Gastrocnemius medialis (tissue), 4 donors: ENCODE measurements around the gene APEX1. TPM values are rescaled to one million over a fixed set of nuclear protein-coding genes. Genes with fewer than 3 reads are reported as not detected.
"Not testable (repeated sequence)": the region's sequence is repeated elsewhere in the genome, so short reads cannot be mapped to it uniquely, and the experiment has no call there.

Experiments
- ATAC-seq, 2 donors: fragments of 150-250 bp; one replicate each; pipeline ENCODE4 v1.9.1; 2016
- DNase-seq, 2 donors: peaks; one replicate each; pipeline ENCODE4 v3.0.0-alpha.2; 2019
- H3K27ac ChIP-seq, 4 donors: fragments of 200-600 bp; sonication (generic); 1 replicate in 1 of 4; 2 replicates in 3 of 4; pipeline ENCODE4 v1.5.1; 2016 to 2018; ENCODE audit warnings: mild to moderate bottlenecking in 2 of 4, moderate library complexity in 1 of 4
- H3K27me3 ChIP-seq, 3 donors: fragments of 200-600 bp; sonication (generic) in 2 of 3; 1 replicate in 1 of 3; 2 replicates in 2 of 3; pipeline versions ENCODE4 v1.5.1 to v1.6.0; 2016 to 2019; ENCODE audit warnings: mild to moderate bottlenecking in 1 of 3, moderate library complexity in 1 of 3
- H3K36me3 ChIP-seq, 2 donors: fragments of 200-600 bp; sonication (generic) in 1 of 2; one replicate each; pipeline ENCODE4 v1.5.1; 2017 to 2018
- H3K4me1 ChIP-seq, 2 donors: fragments of 200-600 bp; sonication (generic) in 1 of 2; one replicate each; pipeline ENCODE4 v1.5.1; 2016 to 2017; ENCODE audit warnings: mild to moderate bottlenecking in 2 of 2
- H3K4me3 ChIP-seq, 4 donors: fragments of 200-600 bp; sonication (generic) in 3 of 4; 1 replicate in 1 of 4; 2 replicates in 3 of 4; pipeline ENCODE4 v1.5.1; 2016 to 2019; ENCODE audit warnings: mild to moderate bottlenecking in 2 of 4
- H3K9me3 ChIP-seq, 3 donors: fragments of 200-600 bp; sonication (generic) in 2 of 3; 1 replicate in 1 of 3; 2 replicates in 2 of 3; pipeline ENCODE4 v1.5.1; 2016 to 2019
- CTCF ChIP-seq, 5 experiments: fragments of 450-650 bp in 3 of 5; fragments of 200-600 bp in 2 of 5; sonication (generic) in 2 of 5; IDR thresholded peaks in 4 of 5; conservative IDR thresholded peaks in 1 of 5; 1 replicate in 4 of 5; 2 replicates in 1 of 5; pipeline ENCODE4 v1.5.1; 2016 to 2019; ENCODE audit warnings: antibody characterized with exemption in 5 of 5, mild to moderate bottlenecking in 3 of 5, moderate library complexity in 3 of 5
- POLR2A ChIP-seq, 2 donors: fragments of 450-650 bp; IDR thresholded peaks; one replicate each; pipeline ENCODE4 v1.6.1; 2017; ENCODE audit warnings: antibody characterized with exemption in 2 of 2, mild to moderate bottlenecking in 2 of 2, moderate library complexity in 2 of 2
- in situ Hi-C, 4 donors: fragments of 200-750 bp; cut with MboI; loops; one replicate each; pipeline versions ENCODE4 v1.15.0 to v1.8.0; 2017; ENCODE audit warnings: low sequenced_read_pairs in 4 of 4
- intact Hi-C: fragments of 100-400 bp; cut with DNase I; formaldehyde crosslinking; loops from one replicate; pipeline ENCODE4 v1.15.1; 2023; ENCODE audit warnings: low total_unique reads
- total RNA-seq, 4 donors: library from RNA; depleted of rRNA; stranded (reverse); fragments of >200 nt; gene quantifications; one replicate each; pipeline versions ENCODE4 v1.1.0 to v1.2.3, GENCODE V29; 2016

Gene APEX1
- total RNA-seq, 4 donors from 2014 or later = 65.6 to 132 (median 94.2) TPM

GRCh38 chr14:20438664-20439063 lies 16.4 kb upstream of the APEX1 start:
- in situ Hi-C loops = no loop called here
- intact Hi-C loops = no loop called here
- TF ChIP-seq CTCF (IDR thresholded peaks at IDR 0.05 in 4 of 5, conservative IDR thresholded peaks at IDR 0.05 in 1 of 5) (no peak), POLR2A (IDR thresholded peaks at IDR 0.05) (no peak)
- ATAC-seq = no peak
- H3K9me3 ChIP-seq = no peaks in the 10 kb centered on the region
- H3K27me3 ChIP-seq = no peaks in the 10 kb centered on the region
- DNase-seq = no peak
- H3K4me1 ChIP-seq = peaks cover 32 to 33% of the 10 kb centered on the region in 2 donors
- no peaks in the 10 kb centered on the region for H3K36me3 ChIP-seq
- H3K27ac ChIP-seq = no peak overlapping the region
- no peak overlapping the region for H3K4me3 ChIP-seq

- in situ Hi-C loops = no loop called here
- H3K36me3 ChIP-seq = peaks cover 0 to 2% of the 10 kb centered on the region in 2 donors
- ATAC-seq (no peak), DNase-seq (no peak)
- no peak overlapping the region for H3K27ac ChIP-seq
- intact Hi-C loops = no loop called here
- no peak overlapping the region for H3K4me3 ChIP-seq
- no peak for TF ChIP-seq CTCF (IDR thresholded peaks at IDR 0.05 in 4 of 5, conservative IDR thresholded peaks at IDR 0.05 in 1 of 5)
- no peaks in the 10 kb centered on the region for H3K27me3 ChIP-seq
- no peaks in the 10 kb centered on the region for H3K9me3 ChIP-seq
- H3K4me1 ChIP-seq = peaks cover 17% of the 10 kb centered on the region in 2 donors
Measured at GRCh38 chr14:20440465-20440864, 14.6 kb upstream of the APEX1 start.

GRCh38 chr14:20440882-20441281 lies 14.1 kb upstream of the APEX1 start:
- no peak for ATAC-seq
- intact Hi-C loops (no loop called here), in situ Hi-C loops (no loop called here)
- no peaks in the 10 kb centered on the region for H3K9me3 ChIP-seq
- no peaks in the 10 kb centered on the region for H3K27me3 ChIP-seq
- peaks cover 0 to 6% of the 10 kb centered on the region in 2 donors for H3K36me3 ChIP-seq
- peaks cover 12 to 13% of the 10 kb centered on the region in 2 donors for H3K4me1 ChIP-seq
- H3K4me3 ChIP-seq = no peak overlapping the region
- H3K27ac ChIP-seq = no peak overlapping the region
- DNase-seq = no peak
- TF ChIP-seq CTCF (IDR thresholded peaks at IDR 0.05 in 4 of 5, conservative IDR thresholded peaks at IDR 0.05 in 1 of 5) (no peak), POLR2A (IDR thresholded peaks at IDR 0.05) (no peak)

- in situ Hi-C loops (no loop called here), intact Hi-C loops (no loop called here)
- no peaks in the 10 kb centered on the region for H3K27me3 ChIP-seq
Measured at GRCh38 chr14:20441461-20441860, 13.6 kb upstream of the APEX1 start.

GRCh38 chr14:20443650-20444049 lies 11.4 kb upstream of the APEX1 start:
- intact Hi-C loops, H3K4me3 ChIP-seq, ATAC-seq, in situ Hi-C loops, H3K27me3 ChIP-seq, DNase-seq, H3K4me1 ChIP-seq, H3K27ac ChIP-seq, H3K9me3 ChIP-seq: not testable (repeated sequence)
- H3K36me3 ChIP-seq = peaks cover 0 to 34% of the 10 kb centered on the region in 2 donors

More at GRCh38 chr14:20441461-20441860, 13.6 kb upstream of the APEX1 start:
- Histone ChIP-seq H3K36me3 (peaks cover 0 to 12% of the 10 kb centered on the region in 2 donors), H3K27ac (no peak overlapping the region), H3K4me1 (peaks cover 7% of the 10 kb centered on the region in 2 donors), H3K4me3 (no peak overlapping the region), H3K9me3 (no peaks in the 10 kb centered on the region)
- TF ChIP-seq POLR2A (IDR thresholded peaks at IDR 0.05) (no peak), CTCF (IDR thresholded peaks at IDR 0.05 in 4 of 5, conservative IDR thresholded peaks at IDR 0.05 in 1 of 5) (no peak)
- DNase-seq = no peak
- ATAC-seq = no peak
